ENCODE data around the gene JARID2. TPM values are rescaled to one million over a fixed set of nuclear protein-coding genes. Genes with fewer than 3 reads are reported as not detected.

The JARID2 gene
- total RNA-seq, 1 donor from 2014 or later, result 12.5 TPM

DNA sequence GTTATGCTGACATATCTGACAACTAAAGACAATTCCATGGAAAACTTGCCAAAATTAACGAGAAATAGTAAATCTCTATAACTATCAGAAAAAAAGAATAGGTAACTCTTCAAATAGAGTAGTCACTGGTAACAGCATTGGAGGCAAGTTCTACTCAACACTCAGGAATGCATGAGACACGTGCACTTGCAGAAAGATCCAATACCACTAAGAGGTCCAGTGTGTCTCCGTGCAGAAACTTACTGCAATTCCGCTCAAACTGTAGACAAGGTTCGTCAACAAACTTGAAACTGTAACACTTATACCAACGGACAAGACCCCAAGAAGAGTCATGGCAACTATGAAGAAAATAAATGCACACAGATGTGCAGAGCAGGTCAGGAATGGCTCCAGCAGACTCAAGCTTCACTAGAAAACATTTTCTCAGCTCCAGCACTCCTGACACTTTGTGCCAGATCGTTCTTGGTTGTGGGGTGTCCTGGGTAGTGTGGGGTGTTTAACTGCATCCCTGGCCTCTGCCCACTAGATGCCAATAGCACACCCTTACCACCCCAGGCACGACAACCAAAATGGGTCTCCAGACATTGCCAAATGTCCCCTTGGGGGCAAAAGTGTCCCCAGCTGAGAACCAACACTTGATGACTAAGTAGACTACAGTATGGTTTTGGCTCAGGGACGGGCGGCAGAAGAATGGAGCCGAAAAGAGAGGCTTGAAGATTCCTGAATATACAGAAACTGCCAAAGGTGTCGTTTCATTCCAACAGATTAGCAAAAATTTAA, 282.2 kb downstream of the JARID2 start:
- H3K36me3 Mint-ChIP-seq (ENCODE audit: unreplicated experiment), result peaks cover 57% of the 10 kb centered on the region
- TF ChIP-seq, protein P1, sequence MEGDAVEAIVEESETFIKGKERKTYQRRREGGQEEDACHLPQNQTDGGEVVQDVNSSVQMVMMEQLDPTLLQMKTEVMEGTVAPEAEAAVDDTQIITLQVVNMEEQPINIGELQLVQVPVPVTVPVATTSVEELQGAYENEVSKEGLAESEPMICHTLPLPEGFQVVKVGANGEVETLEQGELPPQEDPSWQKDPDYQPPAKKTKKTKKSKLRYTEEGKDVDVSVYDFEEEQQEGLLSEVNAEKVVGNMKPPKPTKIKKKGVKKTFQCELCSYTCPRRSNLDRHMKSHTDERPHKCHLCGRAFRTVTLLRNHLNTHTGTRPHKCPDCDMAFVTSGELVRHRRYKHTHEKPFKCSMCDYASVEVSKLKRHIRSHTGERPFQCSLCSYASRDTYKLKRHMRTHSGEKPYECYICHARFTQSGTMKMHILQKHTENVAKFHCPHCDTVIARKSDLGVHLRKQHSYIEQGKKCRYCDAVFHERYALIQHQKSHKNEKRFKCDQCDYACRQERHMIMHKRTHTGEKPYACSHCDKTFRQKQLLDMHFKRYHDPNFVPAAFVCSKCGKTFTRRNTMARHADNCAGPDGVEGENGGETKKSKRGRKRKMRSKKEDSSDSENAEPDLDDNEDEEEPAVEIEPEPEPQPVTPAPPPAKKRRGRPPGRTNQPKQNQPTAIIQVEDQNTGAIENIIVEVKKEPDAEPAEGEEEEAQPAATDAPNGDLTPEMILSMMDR (IDR thresholded peaks at IDR 0.05), result no peak
- H3K4me1 Mint-ChIP-seq (ENCODE audit: unreplicated experiment), result peaks cover 1% of the 10 kb centered on the region
- no peak overlapping the region for H3K27ac Mint-ChIP-seq (ENCODE audit: unreplicated experiment)
- H3K9me3 Mint-ChIP-seq (ENCODE audit: unreplicated experiment), result peaks cover 9% of the 10 kb centered on the region
- DNase-seq (ENCODE audit: extremely low spot score, unreplicated experiment), result peak; percentile 40
- no peak overlapping the region for H3K4me3 Mint-ChIP-seq (ENCODE audit: unreplicated experiment)
- no peaks in the 10 kb centered on the region for H3K27me3 Mint-ChIP-seq (ENCODE audit: unreplicated experiment)

DNA sequence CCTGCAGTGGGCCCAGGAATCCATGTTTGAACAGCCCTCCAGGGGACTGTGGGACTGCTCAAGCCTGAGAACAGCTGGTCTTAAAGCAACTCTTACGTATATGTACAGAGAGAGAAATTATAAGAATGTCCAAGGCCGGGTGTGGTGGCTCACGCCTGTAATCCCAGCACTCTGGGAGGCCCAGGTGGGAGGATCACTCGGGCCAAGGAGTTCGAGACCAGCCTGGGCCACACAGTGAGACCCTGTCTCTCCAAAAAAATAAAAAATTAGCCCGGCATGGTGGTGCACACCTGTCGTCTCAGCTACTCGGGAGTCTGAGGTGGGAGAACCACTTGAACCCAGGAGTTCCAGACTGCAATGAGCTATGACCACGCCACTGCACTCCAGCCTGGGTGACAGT, 283.0 kb downstream of the JARID2 start:
- TF ChIP-seq, protein P1 (IDR thresholded peaks at IDR 0.05), result no peak
- no peak overlapping the region for H3K27ac Mint-ChIP-seq (ENCODE audit: unreplicated experiment)
- DNase-seq (ENCODE audit: extremely low spot score, unreplicated experiment), result peak; percentile 60
- H3K27me3 Mint-ChIP-seq (ENCODE audit: unreplicated experiment), result no peaks in the 10 kb centered on the region
- H3K4me3 Mint-ChIP-seq (ENCODE audit: unreplicated experiment), result no peak overlapping the region
- H3K36me3 Mint-ChIP-seq (ENCODE audit: unreplicated experiment), result peaks cover 50% of the 10 kb centered on the region
- H3K9me3 Mint-ChIP-seq (ENCODE audit: unreplicated experiment), result peaks cover 9% of the 10 kb centered on the region
- H3K4me1 Mint-ChIP-seq (ENCODE audit: unreplicated experiment), result no peaks in the 10 kb centered on the region

DNA sequence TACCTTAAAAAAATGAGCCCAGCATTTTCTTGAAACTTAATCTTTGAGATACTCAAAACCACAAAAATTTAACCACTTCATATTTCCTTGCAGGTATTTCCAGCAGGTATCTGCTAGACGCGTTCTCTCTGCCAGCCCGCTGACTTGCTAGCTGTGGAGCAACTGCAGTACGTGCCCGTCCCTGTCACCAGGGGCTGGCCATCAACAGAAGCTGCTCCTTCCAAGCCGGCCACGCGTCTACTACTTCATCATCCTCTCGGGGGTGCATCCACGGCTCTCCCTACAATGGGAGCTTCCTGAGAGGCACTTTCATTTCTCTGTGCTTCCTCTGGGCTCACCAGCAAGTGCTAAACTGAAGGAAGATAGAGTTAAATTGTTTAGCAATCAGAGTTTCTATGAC, 284.5 kb downstream of the JARID2 start:
- Mint-ChIP-seq H3K9me3 (ENCODE audit: unreplicated experiment) (peaks cover 9% of the 10 kb centered on the region), H3K36me3 (ENCODE audit: unreplicated experiment) (peaks cover 42% of the 10 kb centered on the region), H3K27me3 (ENCODE audit: unreplicated experiment) (no peaks in the 10 kb centered on the region), H3K27ac (ENCODE audit: unreplicated experiment) (no peak overlapping the region), H3K4me1 (ENCODE audit: unreplicated experiment) (peaks cover 4% of the 10 kb centered on the region), H3K4me3 (ENCODE audit: unreplicated experiment) (no peak overlapping the region)
- TF ChIP-seq, protein P1 (IDR thresholded peaks at IDR 0.05), result no peak
- DNase-seq (ENCODE audit: extremely low spot score, unreplicated experiment), result peak; percentile 62

DNA sequence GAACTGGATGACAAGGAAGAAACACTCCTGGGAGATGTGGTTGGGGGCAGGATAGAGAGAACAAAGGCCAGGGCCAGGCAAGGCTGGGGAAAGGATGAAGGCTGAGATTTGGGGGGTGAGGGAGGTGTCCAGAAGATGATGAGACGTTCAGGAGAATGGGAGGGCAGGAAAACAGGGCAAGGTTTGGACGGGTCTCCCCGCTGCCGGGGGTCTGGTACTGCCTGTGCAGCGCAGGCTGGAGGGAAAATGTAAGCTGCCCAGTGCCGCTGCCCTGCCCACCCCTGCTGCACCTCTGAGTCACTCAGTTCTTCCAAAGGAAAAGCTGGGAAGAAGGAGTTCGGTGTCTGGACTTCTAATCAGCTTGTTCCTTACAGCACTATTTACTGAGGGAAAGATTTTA, 286.1 kb downstream of the JARID2 start:
- Mint-ChIP-seq H3K4me1 (ENCODE audit: unreplicated experiment) (peaks cover 17% of the 10 kb centered on the region), H3K4me3 (ENCODE audit: unreplicated experiment) (no peak overlapping the region), H3K36me3 (ENCODE audit: unreplicated experiment) (peaks cover 33% of the 10 kb centered on the region), H3K9me3 (ENCODE audit: unreplicated experiment) (peaks cover 9% of the 10 kb centered on the region), H3K27ac (ENCODE audit: unreplicated experiment) (no peak overlapping the region), H3K27me3 (ENCODE audit: unreplicated experiment) (no peaks in the 10 kb centered on the region)
- peak; percentile 57 for DNase-seq (ENCODE audit: extremely low spot score, unreplicated experiment)
- TF ChIP-seq, protein P1 (IDR thresholded peaks at IDR 0.05), result no peak

DNA sequence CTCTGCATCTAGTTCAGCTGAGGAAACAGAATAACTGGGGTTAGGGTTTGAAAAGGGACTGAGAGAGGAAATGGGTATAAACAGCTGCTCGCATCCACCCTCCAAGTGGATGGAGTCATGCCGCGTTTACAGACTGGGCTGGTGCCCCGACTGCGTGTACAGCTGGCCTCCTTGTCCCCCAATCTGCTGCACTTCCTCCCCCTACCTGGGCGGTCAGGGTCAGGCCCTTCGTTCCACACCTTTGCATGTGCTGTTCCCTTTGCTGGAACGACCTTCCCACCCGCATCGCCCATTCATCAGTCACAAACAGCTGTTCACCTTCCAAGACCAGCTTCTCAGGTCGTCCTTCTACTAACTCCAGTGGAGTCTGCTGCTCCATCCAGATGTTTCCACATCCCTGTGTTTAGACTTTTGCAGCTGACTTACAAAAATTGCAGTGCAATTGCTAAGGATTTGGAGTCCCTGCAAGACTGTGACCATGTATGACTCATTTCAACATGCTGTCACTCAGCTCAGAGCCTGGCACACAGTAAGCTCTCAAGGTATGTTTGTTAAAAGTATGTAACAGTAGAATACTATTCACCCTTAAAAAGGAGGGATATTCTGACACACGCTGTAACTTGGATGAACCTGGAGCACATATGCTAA, 287.6 kb downstream of the JARID2 start:
- Mint-ChIP-seq H3K4me3 (ENCODE audit: unreplicated experiment) (no peak overlapping the region), H3K9me3 (ENCODE audit: unreplicated experiment) (no peaks in the 10 kb centered on the region), H3K27ac (ENCODE audit: unreplicated experiment) (no peak overlapping the region), H3K36me3 (ENCODE audit: unreplicated experiment) (peaks cover 28% of the 10 kb centered on the region), H3K27me3 (ENCODE audit: unreplicated experiment) (no peaks in the 10 kb centered on the region), H3K4me1 (ENCODE audit: unreplicated experiment) (peaks cover 17% of the 10 kb centered on the region)
- peak; percentile 68 for DNase-seq (ENCODE audit: extremely low spot score, unreplicated experiment)
- TF ChIP-seq, protein P1 (IDR thresholded peaks at IDR 0.05), result no peak

Measured in osteocyte (in vitro differentiated cells).